ENCODE data around the gene TP53BP1. TPM values are rescaled to one million over a fixed set of nuclear protein-coding genes. Genes with fewer than 3 reads are reported as not detected.
"Not testable (repeated sequence)": the region's sequence is repeated elsewhere in the genome, so short reads cannot be mapped to it uniquely, and the experiment has no call there.

TP53BP1 gene
- total RNA-seq, 1 donor from 2014 or later = 62.9 TPM

DNA sequence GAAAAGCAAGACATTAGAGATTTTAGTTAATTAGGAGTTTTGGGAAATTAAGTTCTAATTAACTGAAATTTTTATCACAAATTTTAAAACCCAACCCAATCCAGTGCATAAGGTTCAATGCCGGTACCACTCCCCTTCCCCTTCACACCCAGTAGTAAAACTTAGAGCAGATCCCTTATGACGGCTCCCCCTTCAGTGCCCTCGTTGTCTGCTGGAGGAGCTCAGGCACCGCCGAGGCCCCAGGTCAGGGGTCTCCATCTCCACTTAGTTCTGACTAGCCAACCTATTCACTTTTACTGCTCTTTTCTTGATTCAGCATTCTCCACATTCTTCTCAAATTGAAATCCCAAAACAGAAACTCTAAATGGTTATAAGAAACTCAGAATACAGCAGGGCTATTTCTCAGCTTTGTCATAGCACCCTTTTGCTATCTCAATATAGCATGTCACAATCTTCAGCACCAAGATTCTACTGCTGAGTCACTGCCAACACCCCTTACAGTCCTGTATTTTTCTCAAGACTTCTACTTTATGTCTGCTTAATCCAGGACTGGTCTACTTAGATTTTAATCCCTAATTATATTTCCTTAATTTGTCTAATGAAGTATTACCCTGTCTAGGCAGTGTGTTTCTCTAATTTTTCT, 82.3 kb downstream of the TP53BP1 start:
- no peak for DNase-seq

DNA sequence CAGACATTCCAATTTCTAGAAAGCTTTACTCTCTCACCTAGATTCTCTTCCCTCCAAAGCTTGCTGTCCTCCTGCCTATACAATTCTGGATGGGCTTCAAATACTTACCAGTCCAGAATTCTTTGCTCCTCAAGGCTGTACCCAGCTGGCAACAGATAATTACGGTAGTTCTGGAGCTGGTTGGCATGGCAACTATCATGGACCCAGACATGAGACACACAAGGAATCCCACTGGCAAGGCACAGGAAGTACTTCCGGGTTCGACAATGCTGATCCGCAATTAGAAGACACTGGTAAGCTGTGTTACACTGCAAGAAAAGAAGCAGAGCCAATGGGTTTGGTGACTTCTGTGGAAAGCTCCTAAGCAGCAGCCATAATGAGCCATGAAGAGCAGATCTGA, 84.2 kb downstream of the TP53BP1 start:
- no peak for DNase-seq

DNA sequence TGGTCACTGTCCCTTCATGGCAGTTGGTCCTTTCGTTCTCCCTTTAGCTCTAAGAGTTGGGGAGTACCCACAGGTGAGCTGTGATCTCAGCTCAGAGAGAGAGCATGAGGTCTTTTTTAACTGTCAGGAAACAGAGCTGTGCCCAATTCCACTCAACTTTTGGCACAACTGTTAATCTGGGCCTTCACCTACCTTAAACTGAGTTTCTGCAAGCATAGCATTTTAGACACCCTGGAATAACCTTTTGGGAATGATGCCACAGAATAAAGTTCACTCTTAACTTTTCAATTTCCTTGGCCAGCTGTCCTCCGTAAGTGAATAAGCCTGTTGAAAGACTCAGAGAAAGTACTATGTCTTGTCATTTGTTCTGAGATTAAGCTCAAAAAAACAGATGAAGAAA, 86.1 kb downstream of the TP53BP1 start:
- DNase-seq = no peak

DNA sequence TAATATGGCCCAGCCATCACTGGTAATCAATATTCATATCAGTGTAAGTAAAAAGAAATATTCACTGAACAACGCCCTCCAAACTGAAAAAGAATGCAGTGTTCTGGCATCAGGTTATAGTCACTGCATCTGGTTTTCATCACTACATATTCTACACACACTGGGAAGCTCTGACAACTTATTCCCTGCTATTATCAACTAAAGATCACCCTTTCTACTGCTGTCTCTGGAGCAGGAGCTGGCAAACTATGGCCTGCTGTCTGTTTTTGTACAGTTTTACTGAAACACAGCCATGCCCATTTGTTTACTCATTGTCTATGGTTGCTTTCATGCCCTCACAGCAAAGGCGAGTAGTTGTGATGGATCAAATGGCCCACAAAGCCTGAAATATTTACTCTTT, 86.8 kb downstream of the TP53BP1 start:
- peak; percentile 35 for DNase-seq

DNA sequence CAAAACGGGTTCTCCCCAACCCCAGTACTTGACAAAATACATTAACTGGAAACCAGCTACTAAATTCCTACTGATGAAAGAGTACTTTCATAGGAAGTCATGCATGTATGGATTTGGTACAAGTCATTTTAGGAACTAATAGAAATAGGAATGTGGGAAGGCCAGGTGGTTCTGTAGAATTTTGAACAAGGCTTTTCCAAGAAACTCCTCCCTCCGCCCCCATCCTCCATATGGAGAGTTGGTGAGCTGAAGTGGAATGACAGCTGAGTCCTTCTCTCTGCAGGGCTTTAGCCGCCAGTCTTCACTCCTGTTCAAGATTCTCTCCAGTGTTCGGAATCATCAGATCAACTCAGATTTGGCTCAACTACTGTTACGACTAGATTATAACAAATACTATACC, 88.8 kb downstream of the TP53BP1 start:
- no peak for DNase-seq

DNA sequence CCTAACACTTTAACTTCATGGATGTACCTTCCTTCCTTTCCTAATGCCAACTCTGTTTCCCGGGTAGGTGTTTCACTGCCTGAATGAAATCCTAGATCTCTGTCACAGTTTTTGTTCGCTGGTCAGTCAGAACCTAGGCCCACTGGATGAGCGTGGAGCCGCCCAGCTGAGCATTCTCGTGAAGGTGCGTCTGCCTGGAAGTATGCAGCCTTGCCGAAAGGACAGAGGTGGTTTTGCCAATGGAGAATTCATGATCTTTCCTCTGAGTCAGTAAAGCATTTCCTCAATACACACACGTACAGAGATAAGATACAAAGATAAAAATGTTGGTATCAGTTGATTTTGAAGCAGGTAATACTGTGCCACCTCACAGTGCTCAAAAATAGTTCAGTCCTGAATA, 89.3 kb downstream of the TP53BP1 start:
- no peak for DNase-seq

DNA sequence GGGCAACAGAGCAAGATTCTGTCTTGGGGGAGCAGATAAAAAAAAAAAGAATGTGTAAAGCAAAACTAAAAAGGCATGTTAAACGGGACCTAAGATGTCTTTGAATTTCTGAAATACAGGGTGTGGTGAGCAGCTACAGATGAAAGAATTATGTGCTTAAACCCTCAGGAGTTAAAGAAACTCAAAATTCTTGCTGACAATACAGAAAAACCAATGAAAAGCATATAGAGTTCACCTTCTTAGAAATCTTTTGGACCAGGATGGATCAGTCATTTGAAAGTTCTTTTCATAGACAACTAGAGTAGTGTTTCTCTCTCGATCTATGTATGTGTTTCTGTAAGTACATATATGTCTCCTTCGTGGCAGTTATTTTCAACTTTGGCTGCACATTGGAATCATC, 90.7 kb downstream of the TP53BP1 start:
- DNase-seq = no peak

DNA sequence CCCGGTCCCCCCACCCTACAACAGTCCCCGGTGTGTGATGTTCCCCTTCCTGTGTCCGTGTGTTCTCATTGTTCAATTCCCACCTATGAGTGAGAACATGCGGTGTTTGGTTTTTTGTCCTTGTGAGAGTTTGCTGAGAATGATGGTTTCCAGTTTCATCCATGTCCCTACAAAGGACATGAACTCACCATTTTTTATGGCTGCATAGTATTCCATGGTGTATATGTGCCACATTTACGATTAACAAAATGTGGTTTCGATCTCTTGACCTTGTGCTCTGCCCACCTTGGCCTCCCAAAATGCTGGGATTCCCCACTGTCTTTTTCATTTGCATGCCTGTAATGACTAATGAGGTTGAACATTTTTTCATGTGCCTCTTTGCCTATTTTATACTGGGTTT, 99.4 kb downstream of the TP53BP1 start:
- DNase-seq = not testable (repeated sequence)

DNA sequence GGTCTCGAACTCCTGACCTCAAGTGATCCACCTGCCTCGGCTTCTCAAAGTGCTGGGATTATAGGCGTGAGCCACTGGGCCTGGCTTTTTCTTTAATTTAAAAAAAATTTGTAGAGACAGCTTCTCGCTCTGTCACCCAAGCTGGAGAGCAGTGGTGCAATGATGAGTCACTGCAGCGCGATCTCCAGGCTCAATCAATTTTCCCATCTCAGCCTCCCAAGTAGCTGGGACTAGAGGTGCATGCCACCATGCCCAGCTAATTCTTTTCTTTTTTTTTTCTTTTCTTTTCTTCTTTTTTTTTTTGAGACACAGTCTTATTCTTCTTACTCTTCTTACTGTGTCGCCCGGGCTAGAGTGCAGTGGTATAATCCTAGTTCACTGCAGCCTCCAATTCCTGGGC, 102.2 kb downstream of the TP53BP1 start:
- no peak for DNase-seq

DNA sequence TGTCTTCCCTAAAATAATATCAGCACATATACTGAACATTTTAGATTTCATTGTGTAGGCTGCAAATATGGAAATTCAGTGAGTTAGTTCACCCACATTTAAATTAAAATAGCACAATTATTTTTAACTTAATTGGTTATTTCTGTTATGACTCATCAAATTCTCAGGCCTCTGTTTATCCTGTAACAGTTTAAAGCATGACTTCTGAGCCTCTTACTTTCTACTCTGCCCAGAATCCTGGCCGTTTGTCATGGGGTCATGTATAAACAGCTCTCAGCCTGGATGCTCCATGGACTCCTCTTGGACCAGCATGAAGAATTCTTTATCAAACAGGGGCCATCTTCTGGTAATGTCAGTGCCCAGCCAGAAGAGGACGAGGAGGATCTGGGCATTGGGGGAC, 109.9 kb downstream of the TP53BP1 start:
- no peak for DNase-seq

DNA sequence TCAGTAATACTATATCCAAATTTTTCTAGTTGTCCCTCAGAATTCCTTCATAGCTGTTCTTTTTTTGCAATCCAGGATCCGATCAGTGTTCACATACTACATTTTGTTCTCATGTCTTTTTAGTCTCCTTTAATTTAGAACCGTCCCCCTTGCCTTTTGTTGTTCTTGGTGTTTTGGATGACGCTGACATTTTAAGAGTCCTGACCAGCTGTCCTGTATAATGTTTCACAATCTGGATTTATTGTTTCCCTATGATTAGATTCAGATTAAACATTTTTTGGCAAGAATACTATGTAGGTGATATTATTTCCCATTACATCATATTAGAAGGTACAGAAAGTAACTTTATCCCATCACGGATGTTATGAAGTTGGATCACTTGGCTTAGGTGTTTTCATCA, 110.6 kb downstream of the TP53BP1 start:
- DNase-seq = no peak

DNA sequence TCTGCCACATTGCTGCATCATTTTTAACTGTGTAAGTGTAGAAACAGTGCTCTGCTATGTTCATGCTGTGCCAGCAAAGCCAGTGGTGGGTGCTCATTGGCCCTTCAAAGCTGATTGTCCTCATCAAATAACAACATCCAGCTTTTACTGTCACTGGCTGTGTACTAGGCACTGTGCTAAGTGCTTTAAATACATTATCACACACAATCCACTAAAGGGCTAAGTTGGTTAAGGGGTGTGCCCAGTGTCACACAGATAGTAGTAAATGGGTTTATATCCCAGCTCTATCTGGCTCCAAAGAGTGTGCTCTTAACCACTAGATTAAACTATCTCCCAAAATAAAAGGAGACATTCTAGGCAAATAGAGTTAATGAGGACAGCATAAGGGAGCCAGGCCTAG, 114.4 kb downstream of the TP53BP1 start:
- no peak for DNase-seq

DNA sequence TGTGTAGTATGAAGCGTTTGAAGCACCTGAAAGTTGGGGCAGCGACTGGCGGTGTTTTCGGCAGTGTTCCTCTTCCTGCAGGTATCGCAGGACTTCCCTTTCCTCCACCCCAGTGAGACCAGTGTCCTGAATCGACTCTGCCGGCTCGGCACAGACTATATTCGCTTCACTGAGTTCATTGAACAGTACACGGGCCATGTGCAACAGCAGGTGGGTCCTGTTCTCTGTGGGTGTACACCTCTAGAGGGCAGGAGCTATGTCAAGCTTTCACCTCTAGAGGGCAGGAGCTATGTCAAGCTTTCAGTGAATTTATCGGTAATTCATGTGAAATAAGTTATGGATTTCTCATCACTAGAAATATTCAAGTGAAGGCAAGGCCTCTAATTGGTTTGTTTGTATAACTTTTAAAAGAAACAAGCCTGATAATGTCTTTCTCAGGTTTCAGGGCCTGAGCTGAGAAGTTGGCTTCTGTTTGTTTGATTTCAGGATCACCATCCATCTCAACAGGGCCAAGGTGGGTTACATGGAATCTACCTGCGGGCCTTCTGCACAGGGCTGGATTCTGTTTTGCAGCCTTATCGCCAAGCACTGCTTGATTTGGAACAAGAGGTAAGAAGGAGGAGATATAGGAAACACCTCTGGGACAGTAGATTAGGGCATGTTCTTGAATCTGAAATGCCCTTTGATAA, 116.8 kb downstream of the TP53BP1 start:
- no peak for DNase-seq

DNA sequence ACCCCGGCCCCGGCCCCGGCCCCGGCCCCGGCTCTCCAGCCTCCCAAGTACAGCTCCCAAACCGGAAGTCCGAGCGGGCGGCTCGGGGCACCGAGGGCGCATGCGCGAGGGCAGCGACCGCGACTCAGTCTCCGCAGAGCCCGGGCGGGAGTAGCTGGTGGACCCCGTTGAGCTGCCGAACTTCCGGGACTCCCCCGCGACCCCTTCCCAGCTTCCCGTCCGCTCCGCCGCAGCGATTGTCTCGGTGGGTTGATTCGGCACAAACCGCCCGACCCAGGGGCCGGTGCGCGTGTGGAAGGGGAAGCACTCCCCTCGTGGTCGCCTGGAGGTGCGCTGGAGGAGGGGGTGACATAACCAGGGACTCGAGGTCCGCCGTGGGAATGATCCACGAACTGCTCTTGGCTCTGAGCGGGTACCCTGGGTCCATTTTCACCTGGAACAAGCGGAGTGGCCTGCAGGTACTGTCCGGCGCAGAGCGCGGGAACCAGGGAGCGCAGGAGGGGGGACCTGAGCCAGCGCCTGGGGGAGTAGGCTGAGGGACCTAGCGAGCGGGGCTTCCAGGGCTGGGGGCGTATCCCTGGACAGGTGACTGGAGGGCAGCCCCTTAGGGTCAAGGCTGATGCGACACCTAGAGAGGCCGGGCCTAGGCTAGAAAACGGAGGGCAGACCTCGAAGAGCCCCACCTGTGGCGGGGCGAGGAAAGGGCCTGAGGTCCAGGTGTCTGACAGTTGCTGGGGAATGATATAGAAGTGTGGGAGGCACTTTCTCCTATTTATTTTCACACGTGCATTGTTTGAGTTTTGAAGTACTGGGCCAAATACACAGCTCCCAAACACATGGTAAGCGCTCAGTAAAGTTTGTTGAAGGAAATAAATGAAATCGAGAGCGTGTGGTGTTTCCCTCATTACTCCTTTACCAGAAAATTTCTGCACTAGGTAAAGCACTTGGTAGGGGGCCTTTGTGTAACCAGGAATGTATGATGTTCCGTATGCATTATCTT, 121.7 kb downstream of the TP53BP1 start, which contains the start of the genes TUBGCP4 and ZSCAN29:
TSS of gene TUBGCP4 (plus strand) at position 127 of the 1,000 bp plus-strand sequence. CDS start at position 381, 254 bp downstream.
TSS of gene ZSCAN29 (minus strand) at position 69 of the 1,000 bp plus-strand sequence. CDS start 1,130 bp downstream, outside the sequence.
- DNase-seq = peak; percentile 17

DNA sequence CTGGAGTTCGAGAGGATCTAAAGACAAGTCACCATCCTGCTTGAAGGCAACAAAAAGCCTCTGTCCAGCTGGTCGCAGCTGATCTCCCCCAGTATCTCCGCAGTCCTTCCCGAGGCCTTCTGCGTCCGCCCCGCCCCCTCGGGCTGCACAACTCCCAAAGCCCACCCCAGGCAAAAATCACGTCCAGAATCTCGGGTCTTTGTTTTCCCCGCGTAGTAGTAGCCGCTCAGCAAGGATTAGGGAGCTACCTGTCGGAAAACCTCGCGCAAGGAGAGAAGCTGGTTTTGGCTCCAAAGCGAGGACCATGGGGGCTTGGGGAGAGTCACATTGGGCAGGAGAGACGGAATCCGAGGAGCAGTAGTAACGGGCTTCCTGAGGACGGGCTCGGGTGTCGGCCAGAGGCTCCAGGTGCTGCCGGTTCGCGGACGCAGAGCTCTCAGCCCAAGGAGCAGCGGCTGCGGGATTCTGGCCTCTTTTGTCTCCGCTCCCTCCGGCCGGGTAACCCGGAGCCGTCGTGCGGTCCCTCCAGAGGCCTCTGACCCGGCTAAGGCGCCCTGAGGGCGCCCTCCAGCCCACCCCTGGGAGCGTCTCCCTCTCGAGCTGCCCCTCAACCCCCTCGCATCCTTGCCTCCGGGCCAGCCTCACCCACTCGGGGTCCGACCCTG, 122.5 kb downstream of the TP53BP1 start:
- no peak for DNase-seq

DNA sequence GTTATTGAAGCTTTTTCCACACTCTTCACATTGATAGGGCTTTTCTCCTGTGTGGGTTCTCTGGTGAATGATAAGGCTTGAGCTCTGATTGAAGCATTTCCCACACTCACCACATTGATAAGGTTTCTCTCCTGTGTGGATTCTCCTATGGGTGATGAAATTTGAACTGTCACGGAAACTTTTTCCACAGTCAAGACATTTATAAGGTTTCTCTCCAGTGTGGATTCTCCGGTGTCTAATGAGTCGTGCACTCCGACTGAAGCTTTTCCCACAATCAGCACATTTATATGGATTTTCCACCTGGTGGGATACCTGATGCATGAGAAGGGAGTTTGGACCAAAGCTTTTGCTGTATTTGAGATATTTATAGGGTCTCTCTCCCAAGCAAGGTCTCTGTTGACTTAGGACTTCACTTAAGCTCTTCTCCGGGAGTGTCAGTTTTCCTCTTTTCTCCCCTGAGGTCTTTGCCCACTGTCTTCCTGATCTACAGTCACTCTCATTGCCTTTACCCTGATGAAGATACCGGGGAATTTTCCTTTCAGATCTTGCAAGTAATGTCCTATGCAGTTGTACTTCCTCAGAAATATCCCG, 131.5 kb downstream of the TP53BP1 start:
- no peak for DNase-seq

DNA sequence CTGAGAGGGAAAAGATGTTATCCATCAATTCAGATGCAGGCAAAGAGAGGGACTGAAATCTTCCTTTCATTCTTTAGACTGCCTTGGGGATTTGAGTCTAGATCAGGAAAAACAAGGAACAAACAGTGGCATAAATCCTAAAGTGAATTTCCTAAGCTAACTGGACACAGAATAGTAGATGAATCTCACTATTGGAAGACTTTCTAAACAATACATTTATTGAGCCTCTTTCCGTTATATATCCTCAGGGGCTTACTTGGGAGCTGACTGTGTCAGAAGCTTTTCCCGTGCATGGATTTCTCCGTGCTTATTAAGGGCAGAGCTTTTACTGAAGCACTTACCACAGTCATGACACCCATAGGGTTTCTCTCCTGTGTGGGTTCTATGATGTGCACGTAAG, 132.1 kb downstream of the TP53BP1 start:
- no peak for DNase-seq
